ENCODE measurements around the gene RAB22A.

RAB22A gene

DNA sequence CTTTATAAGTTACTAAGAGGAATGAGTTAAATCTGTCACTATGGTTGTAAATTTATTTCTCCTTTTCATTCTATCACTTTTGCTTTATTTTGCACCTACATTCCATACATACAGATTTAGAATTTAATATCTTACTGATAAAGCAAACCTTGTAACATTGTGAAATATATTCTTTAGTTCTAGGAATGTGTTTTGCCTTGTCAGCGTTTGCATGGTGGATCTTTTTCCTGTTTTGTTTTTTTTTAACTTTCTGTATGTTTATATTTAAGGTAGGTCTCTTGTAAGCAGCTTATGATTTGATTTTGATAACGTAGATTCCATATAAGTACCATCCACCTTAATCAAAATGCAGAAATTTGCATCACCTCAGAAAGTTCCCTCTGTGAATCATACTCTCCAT lies 16.4 kb downstream of the RAB22A start:
- TF ChIP-seq, protein P1, sequence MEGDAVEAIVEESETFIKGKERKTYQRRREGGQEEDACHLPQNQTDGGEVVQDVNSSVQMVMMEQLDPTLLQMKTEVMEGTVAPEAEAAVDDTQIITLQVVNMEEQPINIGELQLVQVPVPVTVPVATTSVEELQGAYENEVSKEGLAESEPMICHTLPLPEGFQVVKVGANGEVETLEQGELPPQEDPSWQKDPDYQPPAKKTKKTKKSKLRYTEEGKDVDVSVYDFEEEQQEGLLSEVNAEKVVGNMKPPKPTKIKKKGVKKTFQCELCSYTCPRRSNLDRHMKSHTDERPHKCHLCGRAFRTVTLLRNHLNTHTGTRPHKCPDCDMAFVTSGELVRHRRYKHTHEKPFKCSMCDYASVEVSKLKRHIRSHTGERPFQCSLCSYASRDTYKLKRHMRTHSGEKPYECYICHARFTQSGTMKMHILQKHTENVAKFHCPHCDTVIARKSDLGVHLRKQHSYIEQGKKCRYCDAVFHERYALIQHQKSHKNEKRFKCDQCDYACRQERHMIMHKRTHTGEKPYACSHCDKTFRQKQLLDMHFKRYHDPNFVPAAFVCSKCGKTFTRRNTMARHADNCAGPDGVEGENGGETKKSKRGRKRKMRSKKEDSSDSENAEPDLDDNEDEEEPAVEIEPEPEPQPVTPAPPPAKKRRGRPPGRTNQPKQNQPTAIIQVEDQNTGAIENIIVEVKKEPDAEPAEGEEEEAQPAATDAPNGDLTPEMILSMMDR (IDR thresholded peaks at IDR 0.05): no peak
- Histone ChIP-seq H3K27ac (no peak overlapping the region), H3K4me3 (ENCODE audit: low read depth in 1 of 2, low read length in 1 of 2) (no peak overlapping the region), H3K4me1 (ENCODE audit: control insufficient read depth in 1 of 2, insufficient read depth in 1 of 2, low read depth in 1 of 2, low read length in 1 of 2) (no peaks in the 10 kb centered on the region), H3K27me3 (no peaks in the 10 kb centered on the region), H3K36me3 (no peaks in the 10 kb centered on the region), H3K9me3 (no peaks in the 10 kb centered on the region)

DNA sequence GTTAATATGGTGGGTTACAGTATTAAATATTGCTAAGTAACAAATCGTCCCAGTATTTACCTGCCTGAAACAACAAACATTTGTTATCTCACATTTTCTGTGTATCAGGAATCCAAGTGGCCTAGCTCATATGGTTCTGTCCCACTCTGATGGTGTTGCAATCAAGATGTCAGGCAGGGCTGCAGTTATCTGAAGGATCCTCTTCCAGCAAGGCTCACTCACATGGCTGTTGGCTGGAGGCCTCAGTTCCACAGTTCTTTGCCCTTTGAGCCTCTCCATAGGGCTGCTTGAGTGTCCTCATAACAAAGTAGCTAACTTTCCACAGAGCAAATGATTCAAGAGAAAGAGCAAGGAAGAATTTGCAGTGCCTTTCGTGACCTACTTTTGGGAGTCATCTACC lies 17.7 kb downstream of the RAB22A start:
- H3K4me3 ChIP-seq (ENCODE audit: low read depth in 1 of 2, low read length in 1 of 2): no peak overlapping the region
- peaks cover 0 to 5% of the 10 kb centered on the region in 2 experiments for H3K4me1 ChIP-seq (ENCODE audit: control insufficient read depth in 1 of 2, insufficient read depth in 1 of 2, low read depth in 1 of 2, low read length in 1 of 2)
- TF ChIP-seq, protein P1 (IDR thresholded peaks at IDR 0.05): no peak
- no peaks in the 10 kb centered on the region for H3K27me3 ChIP-seq
- no peaks in the 10 kb centered on the region for H3K9me3 ChIP-seq
- no peak overlapping the region for H3K27ac ChIP-seq
- H3K36me3 ChIP-seq: no peaks in the 10 kb centered on the region

DNA sequence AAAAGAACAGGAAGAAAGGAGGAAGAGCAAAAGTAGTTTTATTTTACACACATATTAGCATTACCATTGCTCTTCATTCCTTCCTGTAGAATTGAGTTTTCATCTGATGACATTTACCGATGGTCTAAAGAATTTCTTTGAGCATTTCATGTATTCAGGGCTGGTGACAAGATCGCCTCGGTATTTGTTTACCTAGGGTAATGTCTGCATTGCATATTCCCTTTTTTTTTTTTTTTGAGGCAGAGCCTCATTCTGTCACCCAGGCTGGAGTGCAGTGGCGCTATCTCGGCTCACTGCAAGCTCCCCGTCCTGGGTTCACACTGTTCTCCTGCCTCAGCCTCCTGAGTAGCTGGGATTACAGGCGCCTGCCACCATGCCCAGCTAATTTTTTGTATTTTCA lies 19.3 kb downstream of the RAB22A start:
- Histone ChIP-seq H3K27ac (no peak overlapping the region), H3K4me1 (ENCODE audit: control insufficient read depth in 1 of 2, insufficient read depth in 1 of 2, low read depth in 1 of 2, low read length in 1 of 2) (peaks cover 0 to 5% of the 10 kb centered on the region in 2 experiments), H3K4me3 (ENCODE audit: low read depth in 1 of 2, low read length in 1 of 2) (no peak overlapping the region), H3K27me3 (no peaks in the 10 kb centered on the region), H3K9me3 (no peaks in the 10 kb centered on the region), H3K36me3 (peaks cover 4% of the 10 kb centered on the region)
- TF ChIP-seq, protein P1 (IDR thresholded peaks at IDR 0.05): no peak

DNA sequence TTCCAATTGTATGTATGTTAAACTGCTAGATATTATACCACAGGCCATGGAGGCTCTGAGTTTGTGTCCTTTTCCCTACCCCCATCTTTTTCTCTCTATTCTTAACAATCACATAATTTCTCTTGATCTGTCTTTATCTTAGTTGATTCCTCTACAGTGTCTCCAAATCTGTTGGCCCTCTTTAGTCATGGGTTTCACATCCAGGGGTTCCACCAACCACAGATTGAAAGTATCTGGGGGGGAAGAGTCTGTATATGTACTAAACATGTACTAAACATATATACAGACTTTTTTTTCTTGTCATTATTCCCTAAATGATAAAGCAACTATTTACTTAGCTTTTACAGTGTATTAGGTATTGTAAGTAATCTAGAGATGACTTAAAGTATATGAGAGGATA lies 20.2 kb downstream of the RAB22A start:
- H3K36me3 ChIP-seq: peaks cover 4% of the 10 kb centered on the region
- TF ChIP-seq, protein P1 (IDR thresholded peaks at IDR 0.05): no peak
- H3K4me1 ChIP-seq (ENCODE audit: control insufficient read depth in 1 of 2, insufficient read depth in 1 of 2, low read depth in 1 of 2, low read length in 1 of 2): peaks cover 0 to 5% of the 10 kb centered on the region in 2 experiments
- no peak overlapping the region for H3K27ac ChIP-seq
- no peaks in the 10 kb centered on the region for H3K9me3 ChIP-seq
- no peaks in the 10 kb centered on the region for H3K27me3 ChIP-seq
- H3K4me3 ChIP-seq (ENCODE audit: low read depth in 1 of 2, low read length in 1 of 2): no peak overlapping the region

DNA sequence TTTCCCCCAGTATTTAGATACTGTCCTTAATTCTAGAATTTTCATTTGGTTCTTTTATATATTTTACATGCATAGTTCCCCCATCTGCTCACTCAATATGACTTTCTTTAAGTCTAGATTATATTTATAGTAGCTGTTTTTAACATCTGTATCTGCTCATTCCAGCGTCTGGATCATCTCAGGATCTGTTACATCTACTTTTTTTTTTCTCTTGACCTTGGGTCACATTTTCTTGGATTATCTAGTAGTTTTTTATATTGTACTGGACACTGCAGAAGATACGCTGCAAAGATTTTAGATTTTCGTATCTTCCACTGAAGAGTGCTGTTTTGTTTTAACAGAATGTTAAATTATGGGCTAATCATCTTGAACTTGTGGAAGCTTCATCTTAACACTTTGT lies 20.7 kb downstream of the RAB22A start:
- peaks cover 0 to 5% of the 10 kb centered on the region in 2 experiments for H3K4me1 ChIP-seq (ENCODE audit: control insufficient read depth in 1 of 2, insufficient read depth in 1 of 2, low read depth in 1 of 2, low read length in 1 of 2)

More for the DNA sequence above, 20.7 kb downstream of the RAB22A start:
- TF ChIP-seq, protein P1 (IDR thresholded peaks at IDR 0.05): no peak
- no peaks in the 10 kb centered on the region for H3K27me3 ChIP-seq
- H3K4me3 ChIP-seq (ENCODE audit: low read depth in 1 of 2, low read length in 1 of 2): no peak overlapping the region
- no peak overlapping the region for H3K27ac ChIP-seq
- no peaks in the 10 kb centered on the region for H3K9me3 ChIP-seq
- H3K36me3 ChIP-seq: peaks cover 4% of the 10 kb centered on the region
